Psoas muscle (tissue), 8 donors: Measurements from ENCODE around the gene NTSR2. TPM values are rescaled to one million over a fixed set of nuclear protein-coding genes. Genes with fewer than 3 reads are reported as not detected.

Experiments
- ATAC-seq, 4 donors: fragments of 200-7000 bp; cut with Tn5 transposase; one replicate each; pipeline ENCODE4 v1.9.1; 2020; ENCODE audit warnings: moderate library complexity in 3 of 4, mild to moderate bottlenecking in 2 of 4
- DNase-seq, 2 donors: peaks; one replicate each; pipeline ENCODE4 v3.0.0-alpha.2; 2020
- H3K27ac ChIP-seq: fragments of 200-600 bp; one replicate; pipeline ENCODE4 v1.8.0; 2022
- H3K27me3 ChIP-seq, 3 donors: fragments of 200-600 bp in 1 of 3; one replicate each; pipeline versions ENCODE4 v1.6.1 to v1.8.0; 2013 to 2022; ENCODE audit warnings: low read length in 2 of 3, mild to moderate bottlenecking in 2 of 3, moderate library complexity in 1 of 3; ENCODE audit not compliant: insufficient read depth in 3 of 3
- H3K36me3 ChIP-seq, 2 donors: fragments of 200-600 bp in 1 of 2; one replicate each; pipeline versions ENCODE4 v1.6.1 to v1.8.0; 2013 to 2022; ENCODE audit warnings: low read depth in 1 of 2, mild to moderate bottlenecking in 1 of 2, moderate library complexity in 1 of 2; ENCODE audit not compliant: insufficient read depth in 1 of 2
- H3K4me1 ChIP-seq: fragments of 200-600 bp; one replicate; pipeline ENCODE4 v1.8.0; 2022
- H3K4me3 ChIP-seq: fragments of 200-600 bp; one replicate; pipeline ENCODE4 v1.8.0; 2022; ENCODE audit warnings: mild to moderate bottlenecking
- H3K9me3 ChIP-seq: fragments of 200-600 bp; one replicate; pipeline ENCODE4 v1.8.0; 2022
- CTCF ChIP-seq: fragments of 200-600 bp; IDR thresholded peaks from one replicate; pipeline ENCODE4 v1.8.0; 2022; ENCODE audit warnings: antibody characterized with exemption
- WGBS, 3 donors: extraction: QIAGEN DNeasy Blood & Tissue Kit; methylation state at CpG; one replicate each; pipeline versions ENCODE4 v1.1.6 to v1.1.7; 2013; 5-methylcytosine and 5-hydroxymethylcytosine counted together
- intact Hi-C, 2 donors: fragments of 100-400 bp; cut with DNase I; formaldehyde crosslinking; loops; one replicate each; pipeline versions ENCODE4 v1.11.0 to v1.14.2; 2022
- polyA plus RNA-seq, 3 donors: library from polyadenylated mRNA; stranded (reverse); fragments of 200-250 nt; gene quantifications; one replicate each; pipeline ENCODE4 v1.2.3, GENCODE V29; 2013
- total RNA-seq, 4 donors: library from RNA; stranded (reverse); fragmentation: NEBNext Ultra II Directional in 2 of 4; extraction: Animal tissue kit (Norgen Biotek cat#: 25700) in 2 of 4; gene quantifications; one replicate each; pipeline versions ENCODE4 v1.2.1 to v1.2.4, GENCODE V29; 2021 to 2023
- donor health status: healthy with polysubstance abuse.
- donor health status: DM: no; HTN: no; CAD: no; lungs with moderate emphysema.
- donor health status: Bipolar disorder and iron deficiency.
- donor health status: healthy.
- donor health status: DM: yes; HTN: yes; CAD: no.
- donor health status: DM: no; HTN: no; CAD: no.
- donor health status: DM: no; HTN: no; CAD: no.
- donor health status: DM: yes; HTN: yes; CAD: no.

The NTSR2 gene
- total and polyA plus RNA-seq, 7 donors: 0.18 to 0.97 (median 0.35) TPM; not detected in 1

- no peaks in the 10 kb centered on the region for H3K9me3 ChIP-seq
- intact Hi-C loops: loop anchor here (5.0 to 10.0 kb wide), 3 partner anchors 88 to 210 kb away; no protein-coding TSS in a partner anchor
- no peak for TF ChIP-seq CTCF
- no peaks in the 10 kb centered on the region for H3K27me3 ChIP-seq
- peaks cover 73% of the 10 kb centered on the region for H3K4me1 ChIP-seq
- DNase-seq (no peak), ATAC-seq (no peak)
- no peak overlapping the region for H3K27ac ChIP-seq
- no peak overlapping the region for H3K4me3 ChIP-seq
- no peaks in the 10 kb centered on the region for H3K36me3 ChIP-seq
- 81 to 86% (median 85%) methylated on average over 11 to 12 of the region's 12 CpGs for WGBS, 3 donors
Observed at GRCh38 chr2:11684894-11685460, 15.0 kb upstream of the NTSR2 start.

GRCh38 chr2:11683966-11684365, 14.0 kb upstream of the NTSR2 start:
- DNase-seq (no peak), ATAC-seq (no peak)
- 57 to 81% (median 63%) methylated on average over 4 of the region's 4 CpGs for WGBS, 3 donors
- Histone ChIP-seq H3K27ac (no peak overlapping the region), H3K36me3 (no peaks in the 10 kb centered on the region), H3K4me1 (peaks cover 70% of the 10 kb centered on the region), H3K4me3 (no peak overlapping the region), H3K27me3 (no peaks in the 10 kb centered on the region), H3K9me3 (no peaks in the 10 kb centered on the region)
- TF ChIP-seq CTCF: no peak
- intact Hi-C loops: loop anchor here (5.0 to 10.0 kb wide), 3 partner anchors 87 to 209 kb away; no protein-coding TSS in a partner anchor

GRCh38 chr2:11683476-11683875, 13.5 kb upstream of the NTSR2 start:
- no peak for ATAC-seq
- Histone ChIP-seq H3K4me1 (peaks cover 72% of the 10 kb centered on the region), H3K9me3 (no peaks in the 10 kb centered on the region), H3K36me3 (no peaks in the 10 kb centered on the region), H3K27ac (no peak overlapping the region), H3K27me3 (no peaks in the 10 kb centered on the region), H3K4me3 (no peak overlapping the region)
- intact Hi-C loops: loop anchor here (5.0 to 10.0 kb wide), 3 partner anchors 86 to 209 kb away; no protein-coding TSS in a partner anchor
- 50 to 53% (median 50%) methylated on average over 9 of the region's 9 CpGs for WGBS, 3 donors
- no peak for DNase-seq
- no peak for TF ChIP-seq CTCF

- ATAC-seq (no peak), DNase-seq (no peak)
- Histone ChIP-seq H3K9me3 (no peaks in the 10 kb centered on the region), H3K27me3 (no peaks in the 10 kb centered on the region), H3K27ac (no peak overlapping the region), H3K4me3 (no peak overlapping the region), H3K36me3 (no peaks in the 10 kb centered on the region), H3K4me1 (peaks cover 71% of the 10 kb centered on the region)
- intact Hi-C loops: loop anchor here (5.0 to 10.0 kb wide), 3 partner anchors 85 to 208 kb away; no protein-coding TSS in a partner anchor
- no peak for TF ChIP-seq CTCF
- WGBS, 3 donors: 88 to 97% (median 93%) methylated on average over 8 of the region's 8 CpGs
Observed at GRCh38 chr2:11682590-11682915, 12.6 kb upstream of the NTSR2 start.
